ENCODE data around the gene MAN1C1. TPM values are rescaled to one million over a fixed set of nuclear protein-coding genes. Genes with fewer than 3 reads are reported as not detected.

MAN1C1 gene
- total and polyA plus RNA-seq, 2 donors (not counting 3 experiments of a cell fraction or from before 2014, with no cell fraction given), result 1.5 to 4.0 TPM

- no peaks in the 10 kb centered on the region for H3K9me3 ChIP-seq (replicated peaks; ENCODE audit: control insufficient read depth, insufficient read depth, low read length)
- DNase-seq (ENCODE audit: low read depth, low spot score), result no peak
- no peaks in the 10 kb centered on the region for H3K4me1 ChIP-seq (ENCODE audit: control insufficient read depth, extremely low read depth, insufficient read depth, low read length)
- H3K27ac ChIP-seq (ENCODE audit: insufficient read depth, low read depth, low read length), result no peak overlapping the region
- H3K9me1 ChIP-seq (replicated peaks; ENCODE audit: control insufficient read depth, extremely low read depth, insufficient read depth, low read length), result no peaks in the 10 kb centered on the region
- intact Hi-C loops (cut with micrococcal nuclease) (no loop called here), dilution Hi-C loops (cut with MboI; ENCODE audit: extremely low pct_ligation_motif_present, low sequenced_read_pairs) (no loop called here)
- no peak overlapping the region for H3K4me3 ChIP-seq (replicated peaks in 1 of 3; ENCODE audit: insufficient read depth in 1 of 3, low read depth in 1 of 3, low read length in 3 of 3)
- BruUV-seq (replicated peaks), result no TSS peak
- TF ChIP-seq FOS (IDR thresholded peaks at IDR 0.05; ENCODE audit: borderline replicate concordance, insufficient read depth, low read length) (no peak), MYC (IDR thresholded peaks at IDR 0.05; ENCODE audit: low read depth, low read length) (no peak), EZH2 (IDR thresholded peaks at IDR 0.05; ENCODE audit: borderline replicate concordance, low read depth, low read length, severe bottlenecking) (no peak), POLR2AphosphoS5 (IDR thresholded peaks at IDR 0.05; ENCODE audit: insufficient read depth, low read depth, low read length) (no peak), POLR2A (IDR thresholded peaks at IDR 0.05; ENCODE audit: low read depth, low read length) (no peak), MAX (IDR thresholded peaks at IDR 0.05; ENCODE audit: insufficient read depth, insufficient read length) (no peak), GATA2 (IDR thresholded peaks at IDR 0.05; ENCODE audit: insufficient read depth, insufficient read length, low read depth, low read length) (no peak), CTCF (IDR thresholded peaks at IDR 0.05; ENCODE audit: extremely low read depth in 1 of 2, insufficient read depth in 1 of 2, low read depth in 1 of 2, low read length in 2 of 2) (no peak)
- no peaks in the 10 kb centered on the region for H3K36me3 ChIP-seq (ENCODE audit: control insufficient read depth in 2 of 2, extremely low read depth in 1 of 2, insufficient read depth in 2 of 2, low read length in 2 of 2)
- POLR2A ChIA-PET, result no interaction called here
- no peak overlapping the region for H3K4me2 ChIP-seq (ENCODE audit: insufficient read depth, low read length)
- H2AFZ ChIP-seq (ENCODE audit: low read depth, low read length), result no peak overlapping the region
- no peaks in the 10 kb centered on the region for H4K20me1 ChIP-seq (replicated peaks; ENCODE audit: control insufficient read depth, extremely low read depth, insufficient read depth, low read length)
- H3K9ac ChIP-seq (replicated peaks; ENCODE audit: extremely low read depth, insufficient read depth, low read length), result no peak overlapping the region
- CTCF ChIA-PET, result interaction anchor here (1.0 to 1.3 kb wide), 4 partner anchors 21 to 153 kb away, joined by 3 read pairs; no protein-coding TSS in a partner anchor
- no peaks in the 10 kb centered on the region for H3K79me2 ChIP-seq (ENCODE audit: control insufficient read depth, insufficient read depth, low read length)
- FAIRE-seq, result no peak
- peaks cover 3 to 11% of the 10 kb centered on the region in 2 experiments for H3K27me3 ChIP-seq (ENCODE audit: control insufficient read depth in 2 of 2, insufficient read depth in 2 of 2, low read length in 2 of 2)
Measured at GRCh38 chr1:25725482-25725881, 108.9 kb downstream of the MAN1C1 start.

Data from endothelial cell of umbilical vein (primary cell).